NCI-H128 (cell line): ENCODE data around the gene IQSEC3.

Experiments
- DNase-seq: peaks from one replicate; lab custom pipeline; 2025; ENCODE audit not compliant: unreplicated experiment; lab: John Stamatoyannopoulos, UW

The IQSEC3 gene

DNA sequence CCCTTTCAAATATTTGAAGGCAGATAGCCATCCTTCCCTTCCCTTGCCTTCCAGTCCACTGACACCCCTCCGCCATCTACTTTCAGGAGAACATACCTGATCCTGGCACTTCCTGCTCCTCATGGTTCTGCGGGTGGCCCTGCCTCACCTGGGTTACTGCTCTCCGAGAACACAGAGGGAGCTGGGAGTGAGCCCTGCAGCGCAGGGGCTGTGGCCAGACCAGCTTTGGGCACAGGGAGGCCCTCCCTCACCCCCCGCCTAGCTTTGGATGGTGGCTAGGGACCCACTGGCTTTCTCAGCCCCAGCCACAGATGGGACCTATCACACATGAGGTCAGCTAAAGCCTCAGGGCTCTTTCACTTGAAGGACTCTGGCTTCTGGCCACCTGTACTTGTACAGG is 12.4 kb downstream of the IQSEC3 start:
- DNase-seq = no peak

DNA sequence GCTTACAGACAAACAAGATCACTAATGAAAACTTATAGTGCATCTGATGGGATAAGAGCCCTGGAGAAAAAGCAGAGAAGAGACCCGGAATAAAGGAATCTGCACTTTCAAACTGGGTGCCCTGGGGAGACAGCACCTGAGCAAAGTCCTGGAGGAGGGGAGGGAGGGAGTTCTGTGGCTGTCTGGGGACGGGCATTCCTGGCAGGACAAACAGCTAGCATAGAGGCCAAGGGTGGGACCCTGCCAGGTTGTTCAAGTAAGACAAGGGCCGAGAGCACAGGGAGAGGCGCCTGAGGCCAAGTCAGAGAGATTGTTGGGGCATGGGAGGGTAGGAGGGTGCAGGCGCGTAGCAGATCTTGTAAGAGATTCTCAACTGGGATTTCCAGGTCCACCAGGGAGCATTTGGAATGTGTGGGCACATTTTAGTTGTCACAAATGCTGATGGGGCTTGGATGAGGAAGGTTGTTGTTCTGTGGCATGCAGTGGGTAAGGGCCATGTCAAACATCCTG is 14.2 kb downstream of the IQSEC3 start:
- no peak for DNase-seq

DNA sequence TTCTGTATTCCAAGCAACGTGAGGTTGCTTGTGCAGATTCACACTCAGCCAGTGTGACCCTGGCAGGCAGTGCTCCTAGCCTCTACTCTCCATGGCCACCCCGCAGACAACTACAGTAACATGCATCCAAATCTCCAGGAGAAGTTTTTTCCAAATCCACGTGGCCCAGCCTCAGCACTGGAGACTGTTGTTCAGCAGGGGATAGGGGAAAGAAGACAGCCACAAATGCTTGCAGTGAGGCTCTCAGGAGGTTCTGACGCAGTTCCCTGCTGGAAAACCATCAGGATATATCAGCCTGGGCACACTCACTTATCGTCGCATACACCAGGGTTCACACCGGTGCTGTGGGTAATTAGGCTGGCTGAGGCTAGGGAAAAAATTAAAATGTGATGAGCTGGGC is 16.2 kb downstream of the IQSEC3 start:
- no peak for DNase-seq

DNA sequence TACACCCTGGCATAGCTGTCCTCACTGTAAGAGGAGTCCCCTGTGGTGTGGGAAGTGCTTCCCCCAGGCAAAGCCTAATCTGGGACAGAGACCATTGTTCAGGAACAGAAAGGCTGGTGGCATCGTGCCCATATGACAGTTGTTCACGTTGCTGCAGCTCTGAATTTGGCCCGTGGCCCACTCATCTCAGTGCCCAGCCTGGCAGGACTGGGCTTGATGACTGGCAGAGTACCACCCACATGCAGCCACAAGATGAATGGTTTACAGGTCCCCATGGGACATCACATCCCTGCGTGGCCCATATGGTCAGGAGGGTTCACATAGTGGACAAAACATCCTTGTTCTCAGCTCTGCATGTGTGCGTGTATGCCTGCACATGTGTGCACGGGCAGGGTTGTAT is 17.5 kb downstream of the IQSEC3 start:
- DNase-seq = peak; percentile 52

DNA sequence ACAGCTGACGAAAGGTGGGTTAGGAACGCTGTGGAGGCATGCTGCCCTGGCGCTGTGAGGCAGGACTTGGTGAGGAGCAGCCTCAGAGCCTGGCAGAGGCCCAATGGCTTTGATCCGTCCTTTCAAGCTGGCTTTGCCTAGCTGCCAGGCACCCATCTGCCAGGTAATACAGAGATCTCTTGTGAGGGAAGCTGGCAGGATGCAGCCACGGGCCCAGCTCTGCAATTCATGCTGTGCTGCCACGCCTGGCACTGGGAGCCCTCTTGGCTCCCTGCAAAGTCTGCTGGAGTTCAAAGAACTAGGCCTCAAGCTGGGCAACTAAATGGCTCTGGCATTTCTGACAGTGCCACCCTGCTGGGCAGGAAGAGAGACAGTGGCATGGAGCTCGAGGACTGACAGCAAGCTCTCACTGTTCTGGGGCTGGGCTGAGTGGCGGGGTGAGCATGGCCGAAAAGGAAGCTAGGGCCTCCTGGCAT is 18.7 kb downstream of the IQSEC3 start:
- DNase-seq = no peak

DNA sequence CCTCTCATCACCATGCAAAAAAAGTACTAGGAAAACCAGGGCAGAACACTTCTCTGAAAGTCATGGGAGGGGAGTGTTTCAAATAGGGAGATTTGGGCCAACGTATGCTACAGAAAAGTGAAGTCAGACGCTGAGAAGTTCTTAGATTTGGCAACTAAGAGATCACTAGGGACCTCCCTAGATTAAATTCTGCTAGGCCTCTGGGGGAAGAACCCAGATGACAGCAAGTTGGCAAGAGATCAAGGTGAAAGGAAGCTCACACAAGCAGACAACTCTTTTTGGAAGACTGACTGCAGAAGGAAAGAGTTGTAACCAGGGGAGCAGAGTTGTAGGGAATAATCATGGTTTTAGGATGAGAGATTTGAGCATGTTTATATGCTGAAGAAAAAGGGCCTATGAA is 20.7 kb downstream of the IQSEC3 start:
- no peak for DNase-seq

DNA sequence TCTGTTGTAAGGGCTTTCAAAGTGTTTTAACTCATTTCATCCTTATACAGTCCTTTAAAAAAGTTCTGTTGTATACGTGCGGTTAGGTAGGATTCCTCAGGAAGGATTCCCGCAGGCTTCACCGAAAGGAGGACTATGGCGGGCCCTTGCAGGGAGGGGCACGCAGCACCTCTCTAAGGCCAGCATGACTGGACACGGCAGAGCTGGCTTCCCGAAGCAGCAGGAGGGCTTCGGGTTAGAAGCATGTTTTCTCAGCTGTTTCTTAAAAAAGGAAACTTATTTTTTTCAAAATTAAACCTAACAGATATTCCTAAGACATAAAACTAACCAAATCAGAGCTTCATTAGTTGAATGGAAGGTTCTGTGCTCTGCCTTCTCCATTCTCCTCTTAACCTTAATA is 21.3 kb downstream of the IQSEC3 start:
- DNase-seq = no peak

DNA sequence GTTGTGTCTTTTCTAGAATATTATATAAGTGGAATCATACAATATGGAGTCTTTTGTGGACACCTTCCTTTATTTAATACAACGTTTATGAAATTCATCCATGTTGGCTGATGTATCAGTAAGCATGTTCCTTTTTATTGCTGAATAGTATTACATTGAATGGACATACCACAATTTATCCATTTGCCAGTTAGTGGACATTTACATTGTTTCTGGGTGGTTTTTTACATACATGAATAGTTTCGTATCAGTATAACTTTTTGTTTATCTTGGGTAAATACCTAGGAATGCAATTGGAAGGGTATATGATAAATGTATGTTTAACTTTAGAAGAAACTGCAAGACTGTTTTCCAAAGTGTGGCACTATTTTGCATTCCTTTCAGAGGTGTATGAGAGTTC is 23.1 kb downstream of the IQSEC3 start:
- DNase-seq = no peak

DNA sequence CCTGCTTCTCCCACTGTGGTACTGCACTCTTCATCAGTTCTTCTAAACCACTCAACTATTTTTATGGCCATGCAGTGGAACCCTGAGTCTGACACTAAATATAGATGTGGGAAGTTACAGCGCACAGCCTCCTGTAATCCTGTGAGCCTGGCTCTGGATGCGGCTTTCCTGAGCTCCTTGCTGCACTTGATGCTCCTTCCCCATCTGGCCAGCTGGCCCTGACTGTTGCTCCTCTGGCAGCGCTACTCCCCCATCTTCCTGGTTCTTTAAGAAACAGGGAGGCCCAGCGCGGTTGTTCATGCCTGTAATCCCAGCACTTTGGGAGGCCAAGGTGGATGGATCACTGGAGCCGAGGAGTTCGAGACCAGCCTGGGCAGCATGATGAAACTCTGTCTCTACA is 24.6 kb downstream of the IQSEC3 start:
- DNase-seq = no peak

DNA sequence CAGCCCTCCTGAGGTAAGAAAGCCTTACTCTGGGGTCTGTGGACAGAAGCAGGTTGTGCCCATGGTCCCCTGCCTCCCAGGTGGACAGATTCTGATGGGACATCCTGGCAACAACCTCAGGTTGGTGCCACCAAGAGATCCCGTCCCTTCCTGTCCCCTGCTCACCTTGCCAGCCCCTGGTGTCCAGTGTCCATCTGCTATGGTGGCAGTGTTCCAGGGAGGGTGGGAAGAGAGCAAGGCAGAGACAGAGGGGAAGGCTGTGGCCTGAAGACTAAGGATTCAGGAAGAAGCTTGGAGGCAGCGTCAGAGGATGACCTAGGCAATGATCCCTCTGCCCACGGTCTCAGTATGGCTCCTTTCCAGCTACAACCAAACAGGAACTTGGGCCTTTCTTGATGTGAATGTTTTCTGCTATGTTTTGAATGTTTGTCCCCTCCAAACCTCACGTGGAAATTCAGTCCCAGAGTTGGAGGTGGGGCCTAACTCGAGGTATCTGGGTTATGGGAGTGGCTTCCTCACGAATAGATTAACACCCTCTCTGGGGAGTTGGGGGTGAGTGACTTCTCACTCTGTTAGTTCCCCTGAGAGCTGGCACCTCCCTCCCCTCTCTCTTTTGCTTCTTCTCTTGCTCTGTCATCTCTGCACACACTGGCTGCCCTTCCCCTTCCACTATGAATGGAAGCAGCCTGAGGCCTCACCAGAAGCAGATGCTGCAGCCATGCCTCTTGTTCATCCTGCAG is 26.9 kb downstream of the IQSEC3 start:
- no peak for DNase-seq

DNA sequence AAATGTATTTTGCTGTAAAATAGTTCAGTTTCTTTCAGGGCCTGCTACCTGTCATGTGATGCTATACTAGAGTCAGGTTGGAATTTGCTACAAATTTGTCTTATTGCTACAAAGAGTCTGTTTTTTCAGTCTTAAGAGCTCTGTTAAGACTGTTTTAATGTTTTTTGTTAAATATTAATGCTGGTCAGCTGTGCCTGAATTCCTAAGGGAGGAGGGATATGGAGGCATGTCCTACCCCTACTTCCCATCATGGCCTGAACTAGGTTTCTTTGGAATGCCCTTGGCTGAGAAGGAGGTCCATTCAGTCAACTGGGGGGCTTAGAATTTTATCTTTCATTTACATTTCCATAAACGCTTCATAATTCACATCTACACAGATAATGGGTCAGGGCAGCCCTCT is 30.0 kb downstream of the IQSEC3 start:
- no peak for DNase-seq

DNA sequence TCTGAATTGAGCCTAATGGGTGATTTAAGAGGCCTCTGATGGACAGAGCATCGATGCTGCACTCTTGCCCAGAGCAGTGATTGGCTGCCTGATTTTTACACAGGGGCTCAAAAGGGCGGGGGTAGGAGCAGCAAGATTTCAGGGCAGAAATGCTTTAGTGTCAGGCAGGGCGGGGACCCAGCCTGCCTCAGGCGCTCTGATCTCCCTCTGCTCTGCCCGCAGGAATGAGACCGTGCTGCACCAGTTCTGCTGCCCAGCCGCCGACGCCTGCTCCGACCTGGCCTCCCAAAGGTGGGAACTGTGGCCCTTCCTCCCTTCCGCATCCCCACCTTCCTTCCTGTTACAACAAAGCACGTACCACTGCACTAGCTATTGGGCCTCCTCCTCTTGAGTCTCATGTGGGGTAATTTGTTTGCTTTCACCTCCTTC is 32.4 kb downstream of the IQSEC3 start:
- no peak for DNase-seq

DNA sequence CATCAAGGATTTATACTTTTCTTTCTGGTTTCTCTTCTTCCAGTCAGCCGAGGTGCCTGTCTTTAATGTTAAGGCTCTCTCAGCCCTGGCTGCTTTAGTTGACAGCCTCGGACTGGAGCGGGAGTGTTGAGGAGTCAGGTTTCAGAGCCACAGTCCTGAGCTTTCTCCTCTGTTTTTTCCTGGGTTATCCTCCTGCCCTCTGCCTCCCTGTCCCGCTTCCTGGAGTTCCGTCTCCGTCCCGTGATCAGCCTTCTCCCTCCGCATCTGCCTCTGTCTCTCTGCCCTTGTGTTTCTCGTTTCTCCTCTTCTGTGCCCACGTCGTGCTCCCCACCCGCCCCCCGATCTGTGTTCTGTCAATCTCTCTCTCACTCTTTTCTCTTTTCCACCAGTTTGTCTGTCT is 33.0 kb downstream of the IQSEC3 start:
- no peak for DNase-seq

DNA sequence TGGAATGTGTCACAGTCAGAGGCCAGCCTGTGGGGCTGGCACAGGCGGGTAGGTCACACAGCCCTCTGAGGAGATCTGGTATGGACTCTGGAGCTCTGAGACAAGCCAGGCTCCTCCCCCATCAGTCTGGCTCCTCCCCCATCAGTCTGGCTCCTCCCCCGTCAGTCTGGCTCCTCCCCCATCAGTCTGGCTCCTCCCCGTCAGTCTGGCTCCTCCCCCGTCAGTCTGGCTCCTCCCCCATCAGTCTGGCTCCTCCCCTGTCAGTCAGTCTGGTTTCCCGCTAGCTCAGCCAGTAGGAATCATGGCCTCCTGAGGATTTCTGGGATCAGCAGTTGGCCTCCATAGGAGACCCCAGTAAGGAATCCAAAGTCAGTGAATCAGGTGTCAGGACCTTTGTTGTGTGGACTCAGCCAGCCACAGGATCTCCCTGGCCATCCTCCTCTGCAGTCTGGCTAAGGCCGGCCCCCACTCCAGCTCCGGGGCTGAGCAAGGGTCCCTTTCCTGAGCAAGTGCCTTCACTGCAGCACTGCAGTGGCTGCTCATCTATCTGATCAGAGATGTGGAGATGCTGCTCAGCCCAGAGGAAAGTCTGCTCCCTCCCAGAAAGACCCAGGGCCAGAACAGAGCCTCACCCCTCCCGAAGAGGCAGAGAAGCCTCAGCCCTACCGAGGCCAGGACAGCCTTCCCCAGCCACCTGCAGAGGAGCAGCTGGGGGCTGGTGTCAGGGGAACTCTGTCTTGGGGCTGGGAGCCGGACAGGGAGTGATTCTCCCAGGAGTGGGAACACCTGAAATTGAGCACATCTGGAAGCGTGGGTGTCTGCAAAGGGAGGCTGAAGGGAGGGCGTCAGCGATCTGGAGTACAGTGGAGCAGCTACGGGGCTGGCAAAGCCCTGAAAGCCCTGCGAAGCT is 35.7 kb downstream of the IQSEC3 start:
- DNase-seq = no peak

DNA sequence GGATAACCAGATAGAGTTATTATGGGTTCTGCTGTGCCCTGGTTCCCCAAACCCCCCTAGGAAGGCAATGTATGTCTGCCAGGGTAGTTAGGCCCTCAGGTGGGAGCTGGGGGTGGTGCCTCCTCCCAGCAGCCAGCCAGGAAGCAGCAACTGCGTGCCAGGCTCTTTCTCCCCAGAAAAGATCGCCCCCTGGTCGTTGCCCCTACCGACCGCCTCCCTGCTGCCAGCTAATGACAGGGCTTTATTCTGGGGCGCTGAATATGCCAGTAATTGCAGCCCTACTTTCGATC is 36.3 kb downstream of the IQSEC3 start:
- no peak for DNase-seq

DNA sequence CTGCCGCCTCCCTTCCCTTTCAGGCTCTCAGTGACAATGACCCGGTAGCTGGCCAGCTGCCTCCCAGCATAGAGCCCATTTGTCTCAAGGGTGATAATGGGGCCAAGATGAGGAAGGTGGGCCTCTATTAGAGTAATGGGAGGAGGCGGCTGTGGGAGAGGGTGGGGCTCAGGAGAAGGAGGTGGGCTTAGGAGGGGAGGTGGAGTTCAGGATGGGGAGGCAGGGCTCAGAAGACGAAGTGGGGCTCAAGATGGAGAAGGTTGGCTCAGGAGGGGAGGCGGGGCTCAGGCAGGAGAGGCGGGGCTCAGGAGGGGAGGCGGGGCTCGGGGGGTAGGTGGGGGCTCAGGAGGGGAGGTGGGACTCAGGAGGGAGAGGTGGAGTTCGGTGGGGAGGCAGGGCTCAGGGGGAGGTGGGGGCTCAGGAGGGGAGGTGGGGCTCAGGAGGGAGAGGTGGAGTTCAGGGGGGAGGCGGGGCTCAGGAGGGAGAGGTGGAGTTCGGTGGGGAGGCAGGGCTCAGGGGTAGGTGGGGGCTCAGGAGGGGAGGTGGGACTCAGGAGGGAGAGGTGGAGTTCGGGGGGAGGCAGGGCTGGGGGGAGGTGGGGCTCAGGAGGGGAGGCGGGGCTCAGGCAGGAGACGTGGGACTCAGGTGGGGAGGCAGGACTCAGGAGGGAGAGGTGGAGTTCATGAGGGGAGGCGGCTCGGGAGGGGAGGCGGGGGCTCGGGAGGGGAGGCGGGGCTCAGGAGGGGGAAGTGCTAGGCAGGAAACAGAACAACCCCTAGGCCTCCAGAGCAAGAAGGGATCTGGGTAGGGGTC is 36.8 kb downstream of the IQSEC3 start:
- DNase-seq = no peak

DNA sequence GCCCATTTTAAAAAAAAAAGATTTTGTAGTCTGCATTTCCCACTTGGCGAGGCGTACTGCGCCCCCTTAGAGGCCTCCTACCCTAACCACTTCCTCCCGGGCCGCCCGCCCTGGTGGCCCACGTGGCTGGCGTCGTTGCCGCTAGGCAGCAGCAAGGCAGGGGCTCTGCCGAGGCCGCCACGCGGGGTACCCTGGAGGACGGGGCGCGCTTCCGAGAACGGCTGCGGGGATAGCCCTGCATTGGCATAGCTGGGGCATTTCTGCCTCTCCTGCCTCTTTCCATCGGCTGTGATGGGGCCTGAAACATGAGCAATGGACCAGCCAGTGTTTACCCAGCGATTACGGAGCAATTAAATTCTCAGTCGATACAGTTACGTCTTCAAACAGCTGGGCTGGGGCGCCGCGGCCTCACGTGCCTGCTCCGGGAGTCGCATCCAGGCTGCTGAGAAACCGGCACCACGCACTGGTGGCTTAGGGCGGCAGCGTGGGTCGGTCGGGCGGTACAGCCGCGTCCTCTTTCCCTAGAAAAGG is 38.0 kb downstream of the IQSEC3 start:
- DNase-seq = no peak

DNA sequence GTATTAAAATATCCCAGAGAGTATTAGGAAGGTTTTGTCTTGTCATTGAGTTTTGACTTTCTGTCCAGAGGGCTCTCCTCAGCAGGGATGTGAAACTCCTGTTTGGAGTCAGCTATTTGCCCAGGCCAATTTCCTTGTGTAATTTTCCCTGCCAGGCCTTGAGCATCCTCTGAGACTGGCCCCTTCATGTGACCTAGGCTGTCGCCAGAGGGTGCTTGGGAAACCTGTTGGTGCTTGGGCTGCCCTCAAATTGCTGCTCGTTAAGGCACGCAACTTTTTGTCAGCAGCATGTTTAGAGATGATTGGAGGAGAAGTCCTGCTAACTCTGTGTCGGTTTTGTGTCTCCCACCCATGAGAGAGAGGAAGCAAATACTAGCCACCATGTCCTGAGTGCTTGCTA is 39.1 kb downstream of the IQSEC3 start:
- DNase-seq = no peak

DNA sequence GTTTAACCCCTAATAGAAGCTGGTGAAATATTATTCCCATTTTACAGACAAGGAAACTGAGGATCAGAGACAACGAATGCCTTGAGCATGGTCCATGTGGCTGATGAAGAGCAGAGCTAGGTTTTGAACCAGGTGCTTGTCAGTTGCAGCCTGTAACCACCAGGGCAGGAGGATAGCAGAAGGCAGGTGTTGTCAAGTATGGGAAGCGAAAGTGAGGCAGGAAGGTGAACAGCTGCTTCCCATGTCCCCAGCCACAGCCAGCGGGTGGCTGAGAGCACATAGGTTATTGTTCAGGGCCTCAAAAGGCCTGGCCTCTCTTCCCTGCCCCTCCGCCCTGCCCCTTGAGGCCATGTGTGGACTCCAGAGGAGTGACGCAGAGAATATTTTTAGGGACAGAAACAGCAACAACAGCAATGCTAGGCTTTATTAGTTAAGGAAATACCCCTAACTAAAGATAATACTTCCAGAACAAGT is 39.6 kb downstream of the IQSEC3 start:
- no peak for DNase-seq

DNA sequence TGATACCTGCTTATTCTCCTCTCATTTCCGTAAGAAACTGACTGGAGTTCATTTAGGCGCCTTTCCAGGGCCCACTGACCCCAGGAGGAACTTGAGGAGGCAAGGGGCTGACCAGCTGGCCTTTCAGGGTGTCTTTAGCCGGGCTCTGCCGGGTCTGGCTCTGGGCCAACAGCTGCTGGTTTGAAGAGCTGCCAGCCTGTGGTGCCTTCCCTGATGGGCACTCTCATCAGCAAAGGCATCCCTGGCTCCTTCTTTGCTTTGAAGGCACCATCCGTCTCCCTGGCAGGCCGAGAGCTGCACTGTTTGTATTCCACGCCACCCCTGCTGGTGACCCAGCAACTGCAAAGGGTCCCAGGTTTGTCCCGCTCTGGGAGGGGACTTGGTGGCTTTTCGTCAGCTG is 42.0 kb downstream of the IQSEC3 start:
- no peak for DNase-seq

DNA sequence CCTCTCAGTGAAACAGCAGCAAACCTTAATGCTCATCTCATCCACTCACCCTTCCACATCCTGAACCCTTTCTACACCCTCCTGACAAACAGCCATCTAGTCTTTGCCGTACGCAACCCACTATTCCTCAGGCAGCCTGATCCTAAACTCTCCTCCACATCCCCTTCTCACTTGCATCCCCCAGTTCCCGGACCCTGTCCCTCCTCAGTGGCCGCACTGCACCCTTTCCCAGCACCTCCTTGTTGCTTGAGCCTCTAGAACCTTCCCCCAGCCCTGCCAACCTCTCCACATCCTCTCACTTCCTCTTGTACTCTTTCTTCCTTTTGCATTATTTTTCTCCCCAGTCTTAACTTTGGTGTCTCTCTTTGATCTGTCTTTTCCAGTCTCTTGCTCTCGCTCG is 42.9 kb downstream of the IQSEC3 start:
- no peak for DNase-seq
